Endothelial cell of umbilical vein (primary cell): ENCODE results near the gene ZNF524. TPM values are rescaled to one million over a fixed set of nuclear protein-coding genes. Genes with fewer than 3 reads are reported as not detected.
"Not testable (repeated sequence)": the region's sequence is repeated elsewhere in the genome, so short reads cannot be mapped to it uniquely, and the experiment has no call there.

ENCODE experiments used
- BruUV-seq: library from RNA; stranded (reverse); fragments of 400-500 nt; replicated peaks from 2 replicates; lab custom pipeline; 2021; lab: Mats Ljungman, UMichigan
- CTCF ChIA-PET: fragments of 300-600, 350-600 bp; sonication (Branson Sonifier 250); formaldehyde crosslinking; loops from one replicate; lab custom pipeline; 2021; ENCODE audit warnings: antibody characterized with exemption, inconsistent platforms; lab: Charles Lee
- POLR2A ChIA-PET: fragments of 300-600, 350-600 bp; sonication (Branson Sonifier 250); formaldehyde crosslinking; loops from one replicate; lab custom pipeline; 2021; ENCODE audit warnings: antibody characterized with exemption, inconsistent platforms; lab: Charles Lee
- DNase-seq: peaks from one replicate; pipeline ENCODE4 v3.0.0-alpha.2; 2011; ENCODE audit warnings: low read depth, low spot score
- FAIRE-seq: peaks from 2 replicates; lab custom pipeline; 2011; peaks lifted over from hg19 to GRCh38; lab: Jason Lieb, UNC
- H2AFZ ChIP-seq: 2 replicates; pipeline ENCODE4 v1.6.0; 2012; ENCODE audit warnings: low read depth, low read length, control low read depth, inconsistent platforms
- H3K27ac ChIP-seq: 2 replicates; pipeline ENCODE4 v1.5.1; 2011; ENCODE audit warnings: low read depth, mild to moderate bottlenecking, control low read depth, low read length, moderate library complexity; ENCODE audit not compliant: insufficient read depth
- H3K27me3 ChIP-seq, 2 experiments: 2 replicates each; pipeline versions ENCODE4 v1.6.0 to v1.6.1; 2011; ENCODE audit warnings: low read length in 2 of 2, mixed read lengths in 1 of 2; ENCODE audit not compliant: control insufficient read depth in 2 of 2, insufficient read depth in 2 of 2
- H3K36me3 ChIP-seq, 2 experiments: 2 replicates in 1 of 2; 3 replicates in 1 of 2; pipeline ENCODE4 v1.5.1; 2011; ENCODE audit warnings: low read length in 2 of 2, mild to moderate bottlenecking in 1 of 2, moderate library complexity in 1 of 2; ENCODE audit not compliant: control insufficient read depth in 2 of 2, insufficient read depth in 2 of 2; ENCODE audit errors: extremely low read depth in 1 of 2
- H3K4me1 ChIP-seq: 3 replicates; pipeline ENCODE4 v1.5.1; 2011; ENCODE audit warnings: mild to moderate bottlenecking, low read length; ENCODE audit not compliant: control insufficient read depth, insufficient read depth; ENCODE audit errors: extremely low read depth
- H3K4me2 ChIP-seq: 2 replicates; pipeline ENCODE4 v1.6.1; 2011; ENCODE audit warnings: low read length, control low read depth, mixed read lengths; ENCODE audit not compliant: insufficient read depth
- H3K4me3 ChIP-seq, 3 experiments: fragments of 200-600 bp in 1 of 3; sonication (generic), shearing (Covaris generic) in 1 of 3; replicated peaks in 1 of 3; 2 replicates each; pipeline ENCODE4 v1.5.1; 2011 to 2016; ENCODE audit warnings: control low read depth in 3 of 3, low read length in 3 of 3, mild to moderate bottlenecking in 2 of 3, inconsistent platforms in 1 of 3, low read depth in 1 of 3, moderate library complexity in 1 of 3; ENCODE audit not compliant: insufficient read depth in 1 of 3
- H3K79me2 ChIP-seq: 2 replicates; pipeline ENCODE4 v1.6.0; 2012; ENCODE audit warnings: low read length, inconsistent platforms; ENCODE audit not compliant: control insufficient read depth, insufficient read depth
- H3K9ac ChIP-seq: replicated peaks from 2 replicates; pipeline ENCODE3; 2011; ENCODE audit warnings: low read length, control low read depth; ENCODE audit not compliant: insufficient read depth; ENCODE audit errors: extremely low read depth
- H3K9me1 ChIP-seq: replicated peaks from 3 replicates; pipeline ENCODE4 v1.6.0; 2011; ENCODE audit warnings: mild to moderate bottlenecking, low read length; ENCODE audit not compliant: control insufficient read depth, insufficient read depth; ENCODE audit errors: extremely low read depth
- H3K9me3 ChIP-seq: replicated peaks from 2 replicates; pipeline ENCODE4 v1.5.1; 2012; ENCODE audit warnings: low read length, inconsistent platforms; ENCODE audit not compliant: control insufficient read depth, insufficient read depth
- H4K20me1 ChIP-seq: replicated peaks from 2 replicates; pipeline ENCODE3; 2011; ENCODE audit warnings: mild to moderate bottlenecking, low read length; ENCODE audit not compliant: control insufficient read depth, insufficient read depth; ENCODE audit errors: extremely low read depth
- EZH2 ChIP-seq: IDR thresholded peaks from 2 replicates; pipeline ENCODE4 v1.6.1; 2012; ENCODE audit warnings: borderline replicate concordance, low read depth, mild to moderate bottlenecking, moderate library complexity, low read length, inconsistent platforms; ENCODE audit not compliant: severe bottlenecking
- FOS ChIP-seq: IDR thresholded peaks from 2 replicates; pipeline ENCODE4 v1.6.1; 2011; ENCODE audit warnings: mild to moderate bottlenecking, low read length, moderate library complexity, borderline replicate concordance; ENCODE audit not compliant: insufficient read depth
- GATA2 ChIP-seq: IDR thresholded peaks from 2 replicates; pipeline ENCODE4 v1.7.0; 2011; ENCODE audit warnings: low read depth, mild to moderate bottlenecking, moderate library complexity, mixed read lengths, low read length; ENCODE audit not compliant: insufficient read length, insufficient read depth
- JUN ChIP-seq: IDR thresholded peaks from 2 replicates; pipeline ENCODE4 v1.6.1; 2011; ENCODE audit warnings: borderline replicate concordance, low read depth; ENCODE audit not compliant: insufficient read length, insufficient read depth
- MYC ChIP-seq: IDR thresholded peaks from one replicate; pipeline ENCODE4 v1.6.1; 2011; ENCODE audit warnings: mild to moderate bottlenecking, low read depth, low read length
- POLR2A ChIP-seq: IDR thresholded peaks from 2 replicates; pipeline ENCODE4 v1.6.1; 2012; ENCODE audit warnings: low read depth, mild to moderate bottlenecking, control low read depth, low read length
- POLR2AphosphoS5 ChIP-seq: IDR thresholded peaks from 2 replicates; pipeline ENCODE4 v1.6.1; 2012; ENCODE audit warnings: low read depth, mild to moderate bottlenecking, control low read depth, low read length, moderate library complexity; ENCODE audit not compliant: insufficient read depth
- dilution Hi-C: fragments of 300-500 bp; cut with MboI; formaldehyde crosslinking; loops from one replicate; pipeline ENCODE4 v1.15.0; 2019; ENCODE audit warnings: low sequenced_read_pairs; ENCODE audit not compliant: extremely low pct_ligation_motif_present
- intact Hi-C: fragments of 100-400 bp; cut with micrococcal nuclease; formaldehyde crosslinking; loops from one replicate; pipeline ENCODE4 v1.10.0; 2022
- polyA plus RNA-seq, 4 experiments: library from polyadenylated mRNA; depleted of rRNA in 3 of 4; stranded (reverse) in 3 of 4; unstranded in 1 of 4; fragments of >200 nt; gene quantifications; 2 replicates each; pipeline versions ENCODE4 v1.2.1 to v1.2.3, GENCODE V29; 2011 to 2012; ENCODE audit warnings: missing spikeins in 1 of 4
- total RNA-seq: library from RNA; stranded (reverse); gene quantifications from 2 replicates; pipeline ENCODE4 v1.2.3, GENCODE V29; 2021
- TF ChIP-seq, protein P1 (sequence below), 2 donors: IDR thresholded peaks; 1 replicate in 1 of 2; 2 replicates in 1 of 2; pipeline ENCODE4 v1.5.1; 2011; ENCODE audit warnings: low read length in 2 of 2, mild to moderate bottlenecking in 2 of 2, moderate library complexity in 2 of 2, control low read depth in 1 of 2, inconsistent platforms in 1 of 2, low read depth in 1 of 2; ENCODE audit not compliant: insufficient read depth in 1 of 2; ENCODE audit errors: extremely low read depth in 1 of 2
- TF ChIP-seq, protein P2 (sequence below): IDR thresholded peaks from 2 replicates; pipeline ENCODE4 v1.6.1; 2011; ENCODE audit not compliant: insufficient read depth, insufficient read length

ZNF524 gene
- total and polyA plus RNA-seq, 2 donors (not counting 3 experiments of a cell fraction or from before 2014, with no cell fraction given): 15.2 to 15.4 TPM

DNA sequence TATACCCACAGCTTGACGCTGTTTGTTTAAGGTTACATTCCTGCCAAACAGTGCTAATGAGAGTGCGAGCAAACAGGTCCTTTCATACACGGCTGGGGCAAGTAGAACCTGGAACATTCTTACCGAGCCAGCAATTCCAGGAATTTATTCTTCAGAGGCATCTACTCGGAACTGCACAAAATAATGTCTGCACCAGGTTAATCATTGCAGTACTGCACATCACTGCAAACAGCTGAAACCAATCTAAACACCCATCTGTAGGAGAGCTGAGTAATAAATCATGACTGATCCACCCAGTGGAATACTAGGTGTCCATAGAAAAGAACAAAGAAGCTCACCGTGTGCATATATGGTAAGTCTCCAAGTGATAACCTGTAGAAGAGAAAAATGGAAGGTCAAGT, 18.3 kb upstream of the ZNF524 start:
- CTCF ChIA-PET: interaction anchor here (0.8 kb wide), 1 partner anchor 23 kb away, joined by 3 read pairs; no protein-coding TSS in a partner anchor
- H3K27me3 ChIP-seq: peaks cover 4 to 7% of the 10 kb centered on the region in 2 experiments
- peaks cover 0 to 7% of the 10 kb centered on the region in 2 experiments for H3K36me3 ChIP-seq
- POLR2A ChIA-PET: interaction anchor here (0.7 to 1.5 kb wide), 2 partner anchors 17 to 23 kb away, joined by 4 to 5 read pairs; partner anchors contain the start of gene FIZ1
- H3K4me1 ChIP-seq: peaks cover 4% of the 10 kb centered on the region
- TF ChIP-seq, protein P1, sequence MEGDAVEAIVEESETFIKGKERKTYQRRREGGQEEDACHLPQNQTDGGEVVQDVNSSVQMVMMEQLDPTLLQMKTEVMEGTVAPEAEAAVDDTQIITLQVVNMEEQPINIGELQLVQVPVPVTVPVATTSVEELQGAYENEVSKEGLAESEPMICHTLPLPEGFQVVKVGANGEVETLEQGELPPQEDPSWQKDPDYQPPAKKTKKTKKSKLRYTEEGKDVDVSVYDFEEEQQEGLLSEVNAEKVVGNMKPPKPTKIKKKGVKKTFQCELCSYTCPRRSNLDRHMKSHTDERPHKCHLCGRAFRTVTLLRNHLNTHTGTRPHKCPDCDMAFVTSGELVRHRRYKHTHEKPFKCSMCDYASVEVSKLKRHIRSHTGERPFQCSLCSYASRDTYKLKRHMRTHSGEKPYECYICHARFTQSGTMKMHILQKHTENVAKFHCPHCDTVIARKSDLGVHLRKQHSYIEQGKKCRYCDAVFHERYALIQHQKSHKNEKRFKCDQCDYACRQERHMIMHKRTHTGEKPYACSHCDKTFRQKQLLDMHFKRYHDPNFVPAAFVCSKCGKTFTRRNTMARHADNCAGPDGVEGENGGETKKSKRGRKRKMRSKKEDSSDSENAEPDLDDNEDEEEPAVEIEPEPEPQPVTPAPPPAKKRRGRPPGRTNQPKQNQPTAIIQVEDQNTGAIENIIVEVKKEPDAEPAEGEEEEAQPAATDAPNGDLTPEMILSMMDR (IDR thresholded peaks at IDR 0.05; ENCODE audit: extremely low read depth in 1 of 2, insufficient read depth in 1 of 2, low read depth in 1 of 2, low read length in 2 of 2): no peak
- TF ChIP-seq MYC (no peak), POLR2A (no peak), EZH2 (no peak), GATA2 (no peak), POLR2AphosphoS5 (no peak), JUN (no peak), FOS (no peak)
- TF ChIP-seq, protein P2, sequence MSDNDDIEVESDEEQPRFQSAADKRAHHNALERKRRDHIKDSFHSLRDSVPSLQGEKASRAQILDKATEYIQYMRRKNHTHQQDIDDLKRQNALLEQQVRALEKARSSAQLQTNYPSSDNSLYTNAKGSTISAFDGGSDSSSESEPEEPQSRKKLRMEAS: no peak
- intact Hi-C loops: loop anchor here (2.0 kb wide), 1 partner anchor 17 kb away; the partner anchor contains the start of gene FIZ1
- H3K79me2 ChIP-seq: peaks cover 12% of the 10 kb centered on the region
- BruUV-seq: no TSS peak
- no peak overlapping the region for H3K4me2 ChIP-seq
- DNase-seq: no peak
- no peak overlapping the region for H3K9ac ChIP-seq
- H3K9me1 ChIP-seq: no peaks in the 10 kb centered on the region
- dilution Hi-C loops: no loop called here
- H4K20me1 ChIP-seq: no peaks in the 10 kb centered on the region
- no peak overlapping the region for H3K27ac ChIP-seq
- no peak for FAIRE-seq
- no peak overlapping the region for H2AFZ ChIP-seq
- no peak overlapping the region for H3K4me3 ChIP-seq
- no peaks in the 10 kb centered on the region for H3K9me3 ChIP-seq

DNA sequence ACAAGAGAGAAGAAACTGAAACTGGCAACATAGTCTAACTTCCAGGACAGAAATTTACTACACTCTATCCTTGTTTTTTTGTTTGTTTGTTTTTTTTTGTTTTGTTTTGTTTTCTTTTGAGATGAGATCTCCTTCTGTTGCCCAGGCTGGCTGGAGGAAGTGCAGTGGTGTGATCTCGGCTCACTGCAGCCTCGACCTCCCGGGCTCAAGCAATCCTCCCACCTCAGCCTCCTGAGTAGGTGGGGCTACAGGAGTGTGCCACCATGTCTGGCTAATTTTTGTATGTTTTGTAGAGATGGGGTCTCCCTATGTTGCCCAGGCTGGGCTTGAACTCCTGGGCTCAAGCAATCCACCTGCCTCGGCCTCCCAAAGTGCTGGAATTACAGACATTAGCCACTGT, 17.8 kb upstream of the ZNF524 start:
- H3K36me3 ChIP-seq, BruUV-seq, H4K20me1 ChIP-seq, FAIRE-seq, H3K27ac ChIP-seq, H3K9me3 ChIP-seq, H3K27me3 ChIP-seq, intact Hi-C loops, DNase-seq, H2AFZ ChIP-seq, H3K4me1 ChIP-seq, H3K4me2 ChIP-seq, H3K9ac ChIP-seq, dilution Hi-C loops, H3K4me3 ChIP-seq, H3K9me1 ChIP-seq: not testable (repeated sequence)
- ChIA-PET CTCF (interaction anchor here (1.1 kb wide), 1 partner anchor 9 kb away, joined by 3 read pairs; no protein-coding TSS in a partner anchor), POLR2A (interaction anchor here (1.5 kb wide), 1 partner anchor 17 kb away, joined by 5 read pairs; the partner anchor contains the start of gene FIZ1)
- H3K79me2 ChIP-seq: peaks cover 12% of the 10 kb centered on the region
